Epithelial cell of esophagus (primary cell): ENCODE results near the gene TUBGCP2.

Experiments used
- DNase-seq: peaks from one replicate; pipeline ENCODE4 v3.0.0; 2010; ENCODE audit warnings: low read depth
- H3K4me3 ChIP-seq: 2 replicates; pipeline ENCODE4 v1.5.1; 2011; ENCODE audit warnings: mild to moderate bottlenecking, low read length, control low read depth
- TF ChIP-seq, protein P1 (sequence below): IDR thresholded peaks from 2 replicates; pipeline ENCODE4 v1.5.1; 2011; ENCODE audit warnings: low read depth, mild to moderate bottlenecking, low read length, control low read depth, inconsistent platforms; ENCODE audit not compliant: insufficient read depth; ENCODE audit errors: missing control alignments

Gene TUBGCP2

DNA sequence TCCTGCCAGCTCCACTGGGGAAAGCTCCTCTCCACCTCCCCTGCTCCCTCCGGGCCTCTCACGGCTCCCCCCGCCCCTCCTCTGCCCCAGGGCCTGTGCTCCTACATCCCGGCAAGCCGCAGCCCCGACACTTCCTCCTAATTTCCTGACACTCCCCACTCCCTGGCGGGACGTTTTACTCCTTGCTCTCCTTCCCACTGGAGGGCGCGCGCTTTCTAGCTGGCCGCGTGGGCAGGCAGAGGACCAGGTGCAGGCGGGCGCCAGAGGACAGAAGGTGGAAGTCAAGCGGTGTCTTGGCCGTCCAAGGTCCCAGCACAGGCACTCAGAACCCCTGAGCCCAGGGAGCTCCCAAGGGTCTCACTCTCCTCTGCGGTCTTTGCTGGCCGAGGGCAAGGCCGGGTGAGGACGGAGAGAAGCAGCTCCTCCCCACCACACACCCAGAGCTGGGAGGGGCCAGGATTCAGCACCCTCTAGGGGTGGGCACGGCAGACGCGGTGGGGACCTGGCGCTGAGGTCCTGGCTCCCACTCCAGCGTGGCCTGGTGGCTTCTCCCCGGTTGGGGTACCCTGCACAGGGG is 51.1 kb downstream of the TUBGCP2 start:
- DNase-seq: peak; percentile 62

DNA sequence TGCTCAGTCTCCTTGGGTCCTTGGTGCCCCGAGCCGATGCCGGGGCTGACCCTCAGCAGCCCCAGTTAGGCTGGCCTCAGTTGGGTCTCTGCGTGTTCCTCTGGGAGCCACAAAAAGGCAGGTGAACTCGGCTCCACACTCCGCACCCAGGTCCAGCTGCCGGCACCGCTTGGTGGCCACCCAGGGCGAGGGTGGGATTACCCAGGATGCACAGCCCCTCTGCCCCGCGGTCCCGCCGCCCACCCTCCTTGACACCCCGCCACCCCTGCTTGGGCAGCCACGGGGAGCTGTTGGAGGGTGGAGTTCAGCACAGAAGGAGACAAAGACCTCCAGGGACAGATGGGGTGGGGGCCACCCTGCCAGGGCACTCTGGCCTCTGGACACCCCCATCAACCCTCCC is 53.3 kb downstream of the TUBGCP2 start:
- DNase-seq: no peak
- no peak overlapping the region for H3K4me3 ChIP-seq
- TF ChIP-seq, protein P1, sequence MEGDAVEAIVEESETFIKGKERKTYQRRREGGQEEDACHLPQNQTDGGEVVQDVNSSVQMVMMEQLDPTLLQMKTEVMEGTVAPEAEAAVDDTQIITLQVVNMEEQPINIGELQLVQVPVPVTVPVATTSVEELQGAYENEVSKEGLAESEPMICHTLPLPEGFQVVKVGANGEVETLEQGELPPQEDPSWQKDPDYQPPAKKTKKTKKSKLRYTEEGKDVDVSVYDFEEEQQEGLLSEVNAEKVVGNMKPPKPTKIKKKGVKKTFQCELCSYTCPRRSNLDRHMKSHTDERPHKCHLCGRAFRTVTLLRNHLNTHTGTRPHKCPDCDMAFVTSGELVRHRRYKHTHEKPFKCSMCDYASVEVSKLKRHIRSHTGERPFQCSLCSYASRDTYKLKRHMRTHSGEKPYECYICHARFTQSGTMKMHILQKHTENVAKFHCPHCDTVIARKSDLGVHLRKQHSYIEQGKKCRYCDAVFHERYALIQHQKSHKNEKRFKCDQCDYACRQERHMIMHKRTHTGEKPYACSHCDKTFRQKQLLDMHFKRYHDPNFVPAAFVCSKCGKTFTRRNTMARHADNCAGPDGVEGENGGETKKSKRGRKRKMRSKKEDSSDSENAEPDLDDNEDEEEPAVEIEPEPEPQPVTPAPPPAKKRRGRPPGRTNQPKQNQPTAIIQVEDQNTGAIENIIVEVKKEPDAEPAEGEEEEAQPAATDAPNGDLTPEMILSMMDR: no peak

More for the DNA sequence above, 51.1 kb downstream of the TUBGCP2 start:
- TF ChIP-seq, protein P1: peak; percentile 54
- no peak overlapping the region for H3K4me3 ChIP-seq

DNA sequence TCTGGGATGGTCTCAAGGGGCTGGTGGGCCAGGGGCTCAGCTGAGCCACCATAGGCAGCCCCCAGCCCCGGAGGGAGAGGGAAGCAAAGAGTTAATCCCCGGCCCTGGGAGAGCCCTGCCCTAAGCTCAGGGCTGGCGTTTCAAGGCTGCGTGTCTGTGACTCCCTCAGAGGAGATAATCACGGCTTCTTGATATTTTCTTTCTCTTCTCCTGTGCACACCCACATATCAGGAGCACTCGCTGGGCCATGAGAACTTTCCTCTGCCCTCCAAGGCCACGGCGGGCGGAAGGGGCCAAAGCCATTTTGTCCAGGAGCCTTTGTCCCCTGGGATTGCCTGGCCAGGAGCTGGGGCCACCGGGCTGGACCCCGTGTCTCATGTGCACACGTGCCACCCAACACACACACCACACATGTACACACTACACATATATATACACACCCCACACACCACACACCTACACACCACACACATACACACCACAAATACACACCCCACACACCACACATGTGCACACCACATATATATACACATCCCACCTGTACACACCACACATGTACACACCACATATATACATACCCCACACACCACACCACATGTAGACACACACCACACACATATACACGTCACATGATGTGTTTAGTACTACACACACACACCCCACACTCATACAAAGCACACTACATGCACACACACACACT is 54.1 kb downstream of the TUBGCP2 start:
- TF ChIP-seq, protein P1: no peak
- H3K4me3 ChIP-seq: no peak overlapping the region
- no peak for DNase-seq

DNA sequence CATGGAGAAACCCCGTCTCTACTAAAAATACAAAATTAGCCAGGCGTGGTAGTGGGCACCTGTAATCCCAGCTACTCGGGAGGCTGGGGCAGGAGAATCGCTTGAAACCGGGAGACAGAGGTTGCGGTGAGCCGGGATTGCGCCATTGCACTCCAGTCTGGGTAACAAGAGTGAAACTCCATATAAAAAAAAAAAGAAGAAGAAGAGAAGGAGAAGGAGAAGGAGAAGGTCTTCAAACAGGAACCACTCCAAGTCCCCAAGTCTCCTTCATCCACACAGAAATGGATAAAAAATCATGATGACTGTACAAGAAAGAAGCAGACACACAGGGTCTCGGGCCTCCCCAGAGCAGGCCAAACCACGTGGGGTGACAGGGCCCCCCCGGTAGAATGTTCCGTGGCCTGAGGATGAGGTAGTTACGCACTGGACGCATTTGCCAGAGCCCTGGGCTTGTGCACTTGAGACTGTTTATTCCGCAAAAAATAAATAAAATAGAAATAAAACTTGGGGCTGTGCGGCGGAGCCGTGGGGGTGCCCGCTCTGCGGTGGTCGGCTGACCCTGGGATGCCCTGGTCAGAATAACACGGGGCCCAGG is 55.2 kb downstream of the TUBGCP2 start:
- TF ChIP-seq, protein P1: no peak
- no peak overlapping the region for H3K4me3 ChIP-seq
- DNase-seq: no peak

DNA sequence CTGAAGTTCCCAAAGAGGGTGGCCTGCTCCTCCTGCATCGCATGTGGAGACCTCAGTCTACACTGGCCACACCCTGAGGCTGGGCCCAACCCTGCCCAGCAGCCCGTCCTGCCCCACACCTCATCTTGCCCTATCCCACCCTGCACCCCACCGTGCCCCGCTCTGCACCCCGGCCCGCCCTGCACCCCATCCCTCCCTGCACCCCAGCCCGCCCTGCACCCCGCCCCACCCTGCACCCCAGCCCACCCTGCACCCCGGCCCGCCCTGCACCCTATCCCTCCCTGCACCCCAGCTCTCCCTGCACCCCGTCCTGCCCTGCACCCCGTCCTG is 56.5 kb downstream of the TUBGCP2 start:
- TF ChIP-seq, protein P1: no peak
- no peak for DNase-seq
- H3K4me3 ChIP-seq: no peak overlapping the region

DNA sequence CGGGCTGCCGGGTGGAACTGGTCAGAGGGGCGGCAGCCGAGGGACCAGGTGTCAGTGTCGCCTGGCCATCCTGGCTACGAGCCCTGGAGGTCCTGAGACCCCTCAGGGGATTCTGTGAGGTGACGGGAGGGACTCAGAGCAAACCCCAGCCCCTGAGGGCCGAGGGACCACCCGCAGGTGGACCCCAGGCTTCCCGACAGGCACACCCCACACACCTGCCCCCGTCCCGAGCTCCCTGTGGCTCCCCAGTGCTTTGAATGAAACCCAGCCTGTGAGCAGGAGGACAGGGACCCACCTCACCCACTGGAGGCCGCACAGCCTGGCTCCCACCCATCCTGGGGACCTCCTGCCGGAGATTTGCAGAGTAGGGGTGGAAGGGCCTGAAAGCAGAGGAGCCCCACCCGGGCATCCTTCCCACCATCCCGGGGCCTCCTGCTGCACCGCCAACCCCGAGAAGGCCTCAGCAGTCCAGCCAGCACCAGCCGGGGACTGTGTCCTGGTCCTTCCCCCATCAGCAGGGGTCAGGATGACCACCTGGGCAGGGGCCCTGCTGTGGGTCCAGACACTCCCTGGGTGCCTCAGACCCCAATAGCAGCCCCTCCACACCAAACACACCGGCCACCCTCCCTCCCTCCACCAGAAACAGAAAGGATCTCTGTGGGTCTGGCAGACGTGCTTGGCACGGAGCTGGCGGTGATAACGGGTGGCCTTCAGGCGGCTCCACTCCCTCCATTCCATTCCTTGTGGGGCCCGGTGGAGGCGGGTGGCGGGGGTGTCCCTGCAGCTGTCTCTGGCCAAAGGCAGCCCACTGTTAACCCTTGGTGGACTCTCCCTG is 57.1 kb downstream of the TUBGCP2 start:
- TF ChIP-seq, protein P1: no peak
- DNase-seq: no peak
- no peak overlapping the region for H3K4me3 ChIP-seq
